HG02610 (cell line): ENCODE measurements around the gene NUAK1.
"Not testable (repeated sequence)": the region's sequence is repeated elsewhere in the genome, so short reads cannot be mapped to it uniquely, and the experiment has no call there.

ENCODE experiments used
- ATAC-seq: cut with Tn5 transposase; IDR thresholded peaks from one replicate; pipeline ENCODE4 v1.9.1; 2021; ENCODE audit warnings: mild to moderate bottlenecking, moderate library complexity; ENCODE audit not compliant: unreplicated experiment

NUAK1 gene

DNA sequence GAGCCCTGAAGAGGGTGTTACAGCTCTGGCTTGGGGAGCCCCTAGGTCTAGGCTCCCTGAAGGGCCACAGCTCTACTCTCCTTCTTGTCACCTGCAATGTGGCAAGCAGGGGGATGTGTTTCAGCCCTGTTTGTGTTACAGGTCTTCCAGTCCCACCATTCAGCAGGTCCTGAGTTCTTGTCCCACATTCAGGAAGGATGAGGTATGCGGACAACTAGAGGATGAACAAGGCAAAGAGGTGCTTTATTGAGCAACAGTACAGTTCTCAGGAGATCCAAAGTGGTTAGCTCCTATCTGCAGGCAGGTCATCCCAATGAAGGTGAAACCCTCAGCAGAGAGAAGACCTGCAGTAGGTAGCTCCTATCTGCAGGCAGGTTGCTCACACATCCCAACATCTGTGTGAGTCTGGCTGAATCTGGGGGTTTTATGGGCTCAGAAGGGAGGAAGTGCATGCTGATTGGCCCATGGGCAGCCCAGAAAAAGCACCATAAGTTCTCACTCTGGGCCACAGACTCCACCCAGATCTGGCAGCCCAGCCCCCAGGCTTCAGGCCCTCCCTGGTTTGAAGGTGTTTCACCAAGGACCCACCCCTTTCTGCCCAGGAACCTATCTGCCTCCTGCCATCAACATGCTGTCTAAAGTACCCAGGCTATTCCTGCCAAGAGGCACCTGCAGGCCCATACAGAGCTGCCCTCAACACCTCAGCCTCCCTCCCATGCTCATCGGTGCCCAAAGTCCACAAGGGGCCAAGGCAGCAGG, 98.9 kb downstream of the NUAK1 start:
- no peak for ATAC-seq

DNA sequence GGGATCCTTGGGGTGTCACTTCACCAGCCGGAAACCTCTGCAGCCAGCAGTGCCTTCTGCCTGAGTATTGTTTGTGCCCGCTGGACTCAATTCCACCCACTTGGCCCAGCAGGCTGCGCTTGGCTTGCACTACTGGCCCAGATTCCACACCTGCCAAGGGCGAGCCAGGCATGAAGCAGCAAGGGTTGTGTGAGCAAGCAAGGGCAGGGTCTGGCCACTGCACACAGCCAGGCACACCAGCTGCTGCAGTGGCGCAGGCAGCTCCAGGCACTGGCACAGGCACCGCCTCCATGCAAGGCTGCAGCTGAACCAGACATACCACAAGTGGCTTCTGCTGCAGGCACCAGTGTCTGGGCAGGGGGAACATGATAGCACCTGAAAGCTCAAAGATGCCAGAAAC, 99.5 kb downstream of the NUAK1 start:
- no peak for ATAC-seq

GRCh38 chr12:106037524-106038298, 101.0 kb downstream of the NUAK1 start:
- no peak for ATAC-seq

DNA sequence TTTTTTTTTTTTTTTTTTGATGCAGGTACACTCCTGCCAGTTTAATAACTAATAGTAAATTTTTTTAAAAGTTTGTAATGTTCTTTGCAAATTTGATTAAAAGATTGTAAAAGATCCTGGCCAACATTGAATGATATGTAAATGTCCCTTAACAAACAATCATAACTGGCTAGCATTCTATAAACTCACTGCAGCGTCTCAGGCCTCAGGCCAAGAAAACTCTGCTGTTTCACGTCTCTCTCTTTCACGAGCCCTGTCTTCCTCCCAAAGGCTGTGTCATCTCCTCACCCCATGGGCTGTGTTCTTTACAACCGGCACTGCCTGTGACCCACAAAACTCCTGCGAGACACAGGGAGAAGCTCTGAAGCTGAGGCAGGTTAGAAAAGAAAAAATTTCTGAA, 103.3 kb downstream of the NUAK1 start:
- ATAC-seq = no peak

DNA sequence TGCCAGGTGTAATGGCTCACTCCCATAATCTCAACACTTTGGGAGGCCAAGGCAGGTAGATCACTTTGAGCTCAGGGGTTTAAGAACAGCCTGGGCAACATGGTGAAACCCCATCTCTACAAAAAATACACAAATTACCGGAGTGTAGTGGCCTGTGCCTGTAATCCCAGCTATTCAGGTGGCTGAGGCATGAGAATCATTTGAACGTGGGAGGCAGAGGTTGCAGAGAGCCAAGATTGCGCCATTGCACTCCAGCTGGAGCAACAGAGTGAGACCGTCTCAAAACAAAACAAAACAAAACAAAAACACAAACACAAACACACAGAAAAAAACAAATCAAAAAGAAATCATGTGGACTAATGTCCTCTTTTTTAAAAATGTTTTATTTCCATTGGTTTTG, 104.4 kb downstream of the NUAK1 start:
- ATAC-seq = no peak

DNA sequence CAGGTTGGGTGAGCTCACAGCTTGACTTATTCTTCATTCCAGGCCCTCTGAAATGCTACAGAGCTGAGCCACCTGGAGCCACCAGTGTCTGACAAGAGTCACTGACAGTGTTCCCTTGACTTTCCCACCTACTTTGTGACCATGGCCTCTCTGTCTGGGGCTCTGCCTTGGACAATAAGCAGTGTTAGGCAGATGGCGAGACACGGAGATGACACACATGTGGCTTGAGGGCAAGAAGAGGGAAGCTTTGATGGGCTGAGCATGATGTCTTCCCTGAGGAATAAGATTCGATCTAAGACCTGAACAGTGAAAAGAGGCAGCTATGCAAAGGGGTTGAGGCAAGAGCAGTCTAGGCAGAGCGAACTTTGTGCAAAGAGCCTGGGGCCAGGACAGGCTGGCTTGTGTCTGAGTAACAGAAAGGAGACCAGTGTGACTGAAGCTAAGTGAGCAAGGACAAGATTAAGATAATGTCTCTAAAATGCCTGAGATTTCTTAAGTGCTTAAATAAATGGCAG, 105.5 kb downstream of the NUAK1 start:
- no peak for ATAC-seq

- no peak for ATAC-seq
Observed at GRCh38 chr12:106032623-106032925, 106.2 kb downstream of the NUAK1 start.

GRCh38 chr12:106031761-106032622, 106.8 kb downstream of the NUAK1 start:
- ATAC-seq = no peak

GRCh38 chr12:106030210-106031071, 108.3 kb downstream of the NUAK1 start:
- no peak for ATAC-seq

GRCh38 chr12:106029532-106029931, 109.2 kb downstream of the NUAK1 start:
- ATAC-seq = no peak

DNA sequence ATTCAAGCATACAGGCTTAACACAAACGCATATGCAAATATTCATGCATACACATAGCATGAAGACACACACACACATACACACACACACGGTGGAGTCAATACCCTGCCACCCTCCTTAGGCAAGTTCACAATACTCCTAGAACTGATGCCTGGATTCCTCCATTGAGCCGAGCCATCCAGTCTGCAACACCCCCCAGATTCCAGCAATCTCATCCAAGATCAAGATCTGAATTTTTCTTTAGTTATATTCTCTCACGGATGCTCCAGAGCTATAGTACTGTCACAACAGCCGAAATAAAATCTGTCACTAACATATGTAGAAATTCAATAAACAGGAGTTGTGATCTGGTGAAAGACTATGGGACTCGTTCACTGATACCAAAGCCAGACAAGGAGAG, 110.8 kb downstream of the NUAK1 start:
- ATAC-seq = no peak

- no peak for ATAC-seq
Observed at GRCh38 chr12:106027286-106027685, 111.5 kb downstream of the NUAK1 start.

GRCh38 chr12:106025129-106025528, 113.6 kb downstream of the NUAK1 start:
- ATAC-seq = no peak

GRCh38 chr12:106023039-106023438, 115.7 kb downstream of the NUAK1 start:
- no peak for ATAC-seq

- ATAC-seq = no peak
Observed at GRCh38 chr12:106022568-106023012, 116.2 kb downstream of the NUAK1 start.

DNA sequence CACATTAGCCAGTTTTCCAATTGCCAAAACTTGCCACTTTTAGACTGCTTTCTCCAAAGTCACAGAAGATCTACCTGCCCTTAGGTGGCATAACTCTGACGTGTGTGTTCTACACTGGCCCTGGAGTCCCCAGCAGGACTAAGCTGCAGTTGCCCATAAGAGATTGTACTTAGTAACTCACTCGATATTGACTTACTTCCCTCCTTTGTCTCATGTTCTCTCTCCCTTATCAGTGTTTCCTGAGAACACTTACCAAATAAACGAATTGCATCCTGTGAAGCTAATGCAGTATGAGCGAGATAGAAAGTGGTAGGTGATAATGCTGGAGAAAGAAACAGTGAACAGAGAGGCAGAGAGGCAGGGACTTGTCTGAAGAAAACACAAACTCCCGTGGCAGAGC, 117.2 kb downstream of the NUAK1 start:
- ATAC-seq = no peak

- no peak for ATAC-seq
Observed at GRCh38 chr12:106020736-106021135, 118.0 kb downstream of the NUAK1 start.

DNA sequence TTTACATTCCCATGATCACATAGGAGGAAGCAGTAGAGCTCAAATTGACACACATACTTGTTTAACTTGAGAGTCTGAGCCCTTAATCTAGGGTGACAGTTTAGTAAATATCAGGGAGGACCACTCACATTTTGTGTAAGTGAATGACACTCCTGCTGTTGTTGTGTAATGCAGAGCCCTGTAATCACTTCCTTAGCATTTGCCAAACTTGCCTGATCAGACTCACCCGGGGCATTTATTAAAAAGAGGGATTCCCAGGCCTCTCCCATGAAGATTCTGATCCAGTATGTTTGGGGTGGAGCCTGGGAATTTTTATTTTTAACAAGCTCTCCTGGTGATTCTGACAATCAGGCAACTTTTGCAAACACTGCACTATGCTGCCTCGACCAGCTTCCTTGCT, 119.6 kb downstream of the NUAK1 start:
- ATAC-seq = no peak

- no peak for ATAC-seq
Observed at GRCh38 chr12:106018286-106018685, 120.5 kb downstream of the NUAK1 start.

- ATAC-seq = not testable (repeated sequence)
Observed at GRCh38 chr12:106016601-106017278, 122.0 kb downstream of the NUAK1 start.
